ENCODE results near the gene LIPN.

The LIPN gene

GRCh38 chr10:88786032-88786770 is 26.4 kb downstream of the LIPN start:
- no peak for DNase-seq

DNA sequence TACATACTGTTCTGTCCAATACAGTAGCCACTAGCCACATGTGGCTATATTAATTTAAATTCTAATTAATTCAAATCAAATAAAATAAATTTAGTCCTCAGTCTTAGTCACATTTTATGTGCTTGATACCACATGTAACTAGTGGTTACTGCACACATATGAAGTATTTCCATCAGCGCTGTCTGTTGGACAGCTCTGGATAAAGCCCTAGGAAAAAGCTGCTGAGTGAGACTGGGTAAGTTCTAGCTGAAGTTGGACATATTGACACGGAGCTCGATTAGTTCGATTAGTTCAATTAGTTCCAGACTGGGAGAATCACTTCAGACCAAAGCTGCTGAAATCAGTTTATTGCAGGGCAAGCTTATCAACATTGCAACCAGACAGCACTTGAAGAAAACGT is 27.6 kb downstream of the LIPN start:
- no peak for DNase-seq

GRCh38 chr10:88788924-88789323 is 29.1 kb downstream of the LIPN start:
- no peak for DNase-seq

GRCh38 chr10:88791924-88792323 is 32.1 kb downstream of the LIPN start:
- peak in 1 of 3 experiments; percentile 10 for DNase-seq

DNA sequence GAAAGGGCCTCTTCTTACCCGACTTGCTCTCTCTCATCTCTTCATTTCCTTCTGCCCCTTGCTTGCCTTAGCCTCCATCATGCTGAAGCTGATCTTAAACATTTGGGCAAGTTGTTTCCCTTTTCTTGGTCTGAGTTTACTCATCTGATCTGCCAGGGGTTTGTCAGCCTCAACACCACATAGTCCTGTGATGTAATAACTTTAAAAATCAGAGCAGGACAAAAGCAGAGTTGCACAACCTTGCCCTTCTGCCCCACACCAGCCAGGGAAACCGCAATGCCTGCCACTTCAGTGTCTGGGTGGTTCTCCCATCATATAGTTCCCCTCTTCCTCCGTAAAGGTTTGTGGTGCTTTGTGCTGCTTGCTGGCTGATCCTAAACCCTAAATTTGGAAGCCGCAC is 32.8 kb downstream of the LIPN start:
- DNase-seq, result no peak

DNA sequence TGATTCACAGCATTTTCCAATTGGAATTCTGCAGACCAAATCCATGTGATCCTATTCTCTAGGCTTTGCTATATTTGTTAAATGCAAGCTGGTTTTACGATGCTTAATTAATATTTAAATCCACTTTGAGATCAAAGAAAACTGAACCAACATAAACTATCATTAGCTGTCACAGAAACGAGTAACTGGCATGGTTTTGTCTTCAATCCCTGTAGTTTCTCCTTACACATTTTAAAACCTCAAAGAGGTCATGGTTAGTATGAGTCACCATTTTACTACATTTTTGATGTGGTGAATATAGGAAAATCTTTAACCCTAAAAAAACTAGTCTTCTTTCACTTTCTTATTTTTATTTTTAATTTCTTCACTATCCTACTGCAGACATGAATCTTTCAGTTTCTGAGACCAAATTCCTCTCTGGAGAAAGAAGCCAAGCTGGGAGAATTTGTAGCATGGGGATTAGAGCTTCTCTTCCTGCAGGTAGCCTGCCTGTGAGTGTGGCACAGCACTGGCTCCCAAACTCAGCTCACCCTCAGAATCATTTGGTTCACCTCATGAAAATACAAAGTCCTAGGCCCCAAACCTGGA is 34.0 kb downstream of the LIPN start:
- DNase-seq, result no peak

DNA sequence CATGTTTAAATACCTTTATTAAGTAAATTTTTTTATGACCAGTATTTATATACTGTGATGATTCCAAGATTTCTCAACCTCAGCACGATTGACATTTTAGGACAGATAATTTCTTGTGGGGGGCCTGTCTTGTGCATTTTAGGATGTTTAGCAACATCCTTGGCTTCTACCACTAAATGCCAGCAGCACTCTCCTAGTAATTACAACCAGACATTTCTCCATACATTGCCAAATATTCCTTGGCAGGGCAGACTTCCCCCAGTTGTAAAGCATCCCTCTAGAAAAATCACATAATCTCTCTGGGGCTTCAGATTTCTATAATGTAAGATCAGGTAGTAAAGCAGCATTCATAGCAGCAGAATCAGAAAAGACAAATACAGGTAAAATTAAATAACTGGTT is 34.9 kb downstream of the LIPN start:
- no peak for DNase-seq

GRCh38 chr10:88800152-88801125 is 40.6 kb downstream of the LIPN start:
- no peak for DNase-seq

- DNase-seq, result no peak
Measured at GRCh38 chr10:88802523-88803285, 42.9 kb downstream of the LIPN start, which contains the start of gene LIPM. Gene LIPM (plus strand): TSS chr10:88802730. CDS start chr10:88802897, 167 bp downstream.

DNA sequence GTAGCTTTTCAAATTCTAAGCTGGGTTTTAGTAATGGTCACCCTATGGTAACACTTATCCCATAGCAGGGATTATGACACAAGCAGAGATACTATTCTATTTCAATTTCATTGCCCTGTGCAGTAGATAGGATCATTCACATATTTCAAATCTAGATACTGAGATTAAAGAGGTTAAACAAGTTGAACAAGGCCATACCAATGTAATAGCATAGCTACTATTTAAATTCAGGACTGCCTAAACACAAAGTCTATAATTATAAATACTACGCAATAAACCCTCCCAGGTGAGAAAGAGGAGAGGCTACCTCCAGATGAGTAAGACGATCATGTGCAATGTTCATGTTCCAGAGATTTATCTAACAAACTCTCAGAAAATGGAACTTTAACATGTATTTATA is 43.8 kb downstream of the LIPN start:
- DNase-seq, result peak in 1 of 3 experiments; percentile 8

- no peak for DNase-seq
Measured at GRCh38 chr10:88804083-88804812, 44.4 kb downstream of the LIPN start.

GRCh38 chr10:88805361-88805760 is 45.5 kb downstream of the LIPN start:
- no peak for DNase-seq

- no peak for DNase-seq
Measured at GRCh38 chr10:88805924-88806323, 46.1 kb downstream of the LIPN start.

- DNase-seq, result no peak
Measured at GRCh38 chr10:88809621-88810020, 49.8 kb downstream of the LIPN start.

GRCh38 chr10:88810196-88810961 is 50.6 kb downstream of the LIPN start:
- DNase-seq, result peak; percentile 25 to 80 (median 45)

DNA sequence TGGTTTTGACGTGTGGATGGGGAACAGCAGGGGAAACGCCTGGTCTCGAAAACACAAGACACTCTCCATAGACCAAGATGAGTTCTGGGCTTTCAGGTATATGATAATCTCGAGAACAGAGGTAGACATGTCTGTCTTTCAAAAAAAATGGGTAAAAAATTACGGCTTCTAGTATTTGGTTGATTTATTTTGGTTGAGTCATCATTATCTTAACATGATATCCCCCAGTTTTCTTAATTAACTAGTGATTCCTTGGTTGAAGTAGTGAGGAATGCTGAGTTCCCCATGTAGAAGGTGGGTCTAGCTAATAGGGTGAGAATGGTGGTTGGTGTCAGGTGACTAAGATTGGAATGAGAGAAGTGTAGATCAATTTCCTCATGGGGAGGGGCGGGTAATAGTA is 53.4 kb downstream of the LIPN start:
- DNase-seq, result no peak

DNA sequence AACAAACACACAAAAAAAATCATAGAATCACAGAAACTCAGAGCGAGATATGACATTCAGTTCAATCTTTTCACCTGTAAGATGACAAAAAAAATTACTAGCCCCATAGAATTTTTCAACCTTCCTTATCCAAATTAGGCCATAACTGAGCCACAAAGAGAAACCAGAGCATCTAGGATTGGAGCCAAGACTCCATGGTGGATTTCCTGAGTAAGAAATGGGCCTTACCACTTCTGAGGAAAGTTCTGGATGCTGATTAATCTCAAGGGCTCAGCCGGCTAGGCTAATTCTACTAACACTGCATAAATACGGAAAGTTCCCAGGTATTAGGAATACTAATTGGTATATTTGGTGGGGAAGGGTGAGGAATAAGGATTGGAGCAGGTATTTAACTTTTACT is 59.5 kb downstream of the LIPN start:
- DNase-seq, result no peak

DNA sequence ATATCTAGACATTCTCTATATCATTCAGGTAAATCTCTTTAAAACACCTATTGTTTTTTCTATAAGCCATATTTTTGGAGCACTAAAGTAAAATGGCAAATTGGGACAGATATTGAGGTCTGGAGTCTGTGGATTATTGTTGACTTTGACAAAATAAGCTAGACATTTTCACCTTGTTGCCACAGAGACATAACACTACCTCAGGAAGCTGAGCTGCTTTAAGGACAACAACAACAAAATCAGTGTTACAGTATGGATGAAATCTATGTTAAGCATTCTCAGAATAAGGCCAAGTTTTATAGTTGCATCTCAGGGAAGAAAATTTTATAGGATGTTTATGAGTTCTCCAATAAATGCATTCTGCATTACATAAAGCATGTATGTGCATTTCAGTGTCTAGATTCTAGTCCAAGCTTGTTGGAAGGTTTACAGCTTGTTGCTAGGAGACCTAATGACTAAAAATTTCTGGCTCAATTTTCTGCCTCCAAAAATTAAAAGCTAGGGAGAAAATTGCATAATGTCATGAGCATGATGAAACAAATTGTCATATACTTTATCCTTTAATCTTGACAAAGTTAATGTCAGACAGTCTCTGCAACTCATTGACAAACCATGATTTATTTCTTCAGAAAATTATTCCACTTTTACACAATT is 61.1 kb downstream of the LIPN start:
- DNase-seq, result peak in 1 of 3 experiments; percentile 41

GRCh38 chr10:88826388-88826787 is 66.6 kb downstream of the LIPN start:
- DNase-seq, result no peak

DNA sequence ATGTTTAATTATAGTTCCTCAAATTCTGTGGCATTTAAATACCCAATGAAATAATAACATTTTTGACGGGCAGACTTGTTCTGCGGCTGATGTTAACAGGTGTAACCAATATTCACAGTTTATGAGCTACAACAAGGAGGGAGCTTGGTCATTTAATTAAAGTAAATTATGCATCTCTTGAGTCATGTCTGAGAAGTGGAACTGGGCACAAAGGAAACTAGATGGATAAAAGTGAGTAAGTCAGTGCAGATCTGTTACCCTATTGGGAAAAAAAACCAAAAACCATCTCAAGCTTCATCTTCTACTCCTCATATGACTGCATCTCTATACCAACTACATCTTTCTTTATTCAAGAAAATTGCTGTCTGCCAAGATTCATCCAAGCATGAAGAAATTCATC is 67.9 kb downstream of the LIPN start:
- DNase-seq, result peak in 1 of 3 experiments; percentile 6

DNA sequence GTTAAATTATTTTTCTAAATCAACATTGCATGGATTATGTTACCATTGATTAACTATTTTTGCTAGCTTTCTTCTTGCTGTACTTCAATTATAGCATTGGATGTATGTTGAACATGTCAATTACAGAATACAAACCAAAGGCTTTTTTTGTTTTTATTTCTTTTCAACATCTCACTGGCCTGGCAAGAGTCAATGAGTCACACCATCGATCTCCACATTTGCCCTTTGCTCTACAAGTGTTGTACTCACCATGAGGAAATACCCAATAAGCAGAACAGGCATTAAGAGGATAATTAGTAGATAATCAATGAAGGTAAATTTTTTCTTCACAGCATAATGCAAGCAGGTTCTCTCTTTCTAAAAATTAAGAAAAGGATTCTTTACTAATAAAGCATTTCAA is 68.5 kb downstream of the LIPN start:
- DNase-seq, result no peak

Measured in NCI-H1417 (cell line).